Measurements from ENCODE around the gene ZBTB25.

GRCh38 chr14:64423987-64424386, 79.7 kb downstream of the ZBTB25 start:
- TF ChIP-seq JUND (IDR thresholded peaks at IDR 0.05) (no peak), RCOR1 (IDR thresholded peaks at IDR 0.05; ENCODE audit: low read length) (no peak), YY1 (IDR thresholded peaks at IDR 0.05; ENCODE audit: low read depth) (no peak), NRF1 (IDR thresholded peaks at IDR 0.05; ENCODE audit: low read depth, low read length) (no peak), RFX5 (IDR thresholded peaks at IDR 0.05; ENCODE audit: low read length) (no peak)

Measured in SK-N-SH (cell line).